ENCODE measurements around the gene CBFA2T3. TPM values are rescaled to one million over a fixed set of nuclear protein-coding genes. Genes with fewer than 3 reads are reported as not detected.
A peak's percentile ranks its signal among the peaks of the same experiment; 100 is the strongest.

CBFA2T3 gene
- total and polyA plus RNA-seq, 8 donors = 3.8 to 10.4 (median 5.4) TPM

- H3K36me3 ChIP-seq = no peaks in the 10 kb centered on the region
- DNase-seq (peak in 1 of 4 donors; percentile 77), ATAC-seq (peak; percentile 31)
- H3K27ac ChIP-seq = no peak overlapping the region
- no peak overlapping the region for H3K4me3 ChIP-seq
- intact Hi-C loops (cut with DNase I) = no loop called here
- H3K27me3 ChIP-seq = peaks cover 0 to 45% of the 10 kb centered on the region in 2 donors
- H3K4me1 ChIP-seq = peaks cover 0 to 40% of the 10 kb centered on the region in 2 donors
- TF ChIP-seq CTCF (IDR thresholded peaks at IDR 0.05) = no peak
- no peaks in the 10 kb centered on the region for H3K9me3 ChIP-seq
These were observed 9.0 kb downstream of the CBFA2T3 start for GRCh38 chr16:88967830-88968588.

GRCh38 chr16:88966986-88967829 lies 9.8 kb downstream of the CBFA2T3 start:
- H3K36me3 ChIP-seq = no peaks in the 10 kb centered on the region
- H3K4me3 ChIP-seq = no peak overlapping the region
- TF ChIP-seq CTCF (IDR thresholded peaks at IDR 0.05) = no peak
- ATAC-seq (no peak), DNase-seq (peak in 1 of 4 donors; percentile 74)
- peaks cover 0 to 32% of the 10 kb centered on the region in 2 donors for H3K4me1 ChIP-seq
- peaks cover 0 to 44% of the 10 kb centered on the region in 2 donors for H3K27me3 ChIP-seq
- intact Hi-C loops (cut with DNase I) = no loop called here
- H3K9me3 ChIP-seq = no peaks in the 10 kb centered on the region
- H3K27ac ChIP-seq = no peak overlapping the region

- intact Hi-C loops (cut with DNase I) = no loop called here
- no peak for ATAC-seq
- Histone ChIP-seq H3K4me1 (peaks cover 0 to 21% of the 10 kb centered on the region in 2 donors), H3K27me3 (peaks cover 0 to 44% of the 10 kb centered on the region in 2 donors), H3K27ac (no peak overlapping the region), H3K36me3 (no peaks in the 10 kb centered on the region), H3K4me3 (no peak overlapping the region), H3K9me3 (no peaks in the 10 kb centered on the region)
- DNase-seq = peak in 1 of 4 donors; percentile 50
- no peak for TF ChIP-seq CTCF (IDR thresholded peaks at IDR 0.05)
These were observed 11.1 kb downstream of the CBFA2T3 start for GRCh38 chr16:88965826-88966480.

GRCh38 chr16:88965411-88965810 lies 11.6 kb downstream of the CBFA2T3 start:
- no peaks in the 10 kb centered on the region for H3K36me3 ChIP-seq
- no peaks in the 10 kb centered on the region for H3K9me3 ChIP-seq
- ATAC-seq (no peak), DNase-seq (peak in 1 of 4 donors; percentile 55)
- intact Hi-C loops (cut with DNase I) = no loop called here
- H3K4me1 ChIP-seq = peaks cover 0 to 21% of the 10 kb centered on the region in 2 donors
- no peak overlapping the region for H3K27ac ChIP-seq
- H3K4me3 ChIP-seq = no peak overlapping the region
- no peak for TF ChIP-seq CTCF (IDR thresholded peaks at IDR 0.05)
- H3K27me3 ChIP-seq = peaks cover 0 to 41% of the 10 kb centered on the region in 2 donors
